Naive B cell (primary cell): ENCODE data around the gene RPE65. TPM values are rescaled to one million over a fixed set of nuclear protein-coding genes. Genes with fewer than 3 reads are reported as not detected.
"Not testable (repeated sequence)": the region's sequence is repeated elsewhere in the genome, so short reads cannot be mapped to it uniquely, and the experiment has no call there.

ENCODE experiments used
- ATAC-seq, 2 donors: fragments of 150-1000 bp; cut with Tn5 transposase; 2 replicates each; pipeline ENCODE4 v1.10.0; 2021; ENCODE audit warnings: low read depth in 2 of 2, mild to moderate bottlenecking in 2 of 2, moderate library complexity in 2 of 2
- DNase-seq: peaks from one replicate; pipeline ENCODE4 v3.0.0; 2022
- H3K27ac Mint-ChIP-seq, 6 donors: one replicate each; pipeline ENCODE4 v1.8.0; 2020 to 2022; ENCODE audit warnings: mild to moderate bottlenecking in 6 of 6, mixed read lengths in 6 of 6, moderate library complexity in 5 of 6, inconsistent platforms in 2 of 6
- H3K27me3 Mint-ChIP-seq, 3 donors: one replicate each; pipeline ENCODE4 v1.8.0; 2021 to 2022; ENCODE audit warnings: mixed read lengths in 3 of 3, mild to moderate bottlenecking in 1 of 3
- H3K36me3 Mint-ChIP-seq, 2 donors: one replicate each; pipeline ENCODE4 v1.8.0; 2020 to 2022; ENCODE audit warnings: mixed read lengths in 2 of 2, inconsistent platforms in 1 of 2, mild to moderate bottlenecking in 1 of 2
- H3K4me1 Mint-ChIP-seq, 3 donors: one replicate each; pipeline ENCODE4 v1.8.0; 2020 to 2022; ENCODE audit warnings: mixed read lengths in 3 of 3, inconsistent platforms in 1 of 3, mild to moderate bottlenecking in 1 of 3, moderate library complexity in 1 of 3
- H3K4me3 Mint-ChIP-seq, 8 donors: one replicate each; pipeline ENCODE4 v1.8.0; 2020 to 2022; ENCODE audit warnings: mild to moderate bottlenecking in 8 of 8, mixed read lengths in 8 of 8, moderate library complexity in 8 of 8, inconsistent platforms in 2 of 8
- H3K9me3 Mint-ChIP-seq, 7 donors: one replicate each; pipeline ENCODE4 v1.8.0; 2020 to 2022; ENCODE audit warnings: mixed read lengths in 7 of 7, mild to moderate bottlenecking in 5 of 7, inconsistent platforms in 2 of 7, moderate library complexity in 1 of 7
- polyA plus RNA-seq, 6 donors: library from polyadenylated mRNA; unstranded; fragments of 300-500 nt; fragmentation: Illumina TruSeq; gene quantifications; one replicate each; pipeline ENCODE4 v1.2.3, GENCODE V29; 2021; ENCODE audit warnings: low read depth in 6 of 6

The RPE65 gene
- polyA plus RNA-seq, 6 donors from 2014 or later, result not detected

DNA sequence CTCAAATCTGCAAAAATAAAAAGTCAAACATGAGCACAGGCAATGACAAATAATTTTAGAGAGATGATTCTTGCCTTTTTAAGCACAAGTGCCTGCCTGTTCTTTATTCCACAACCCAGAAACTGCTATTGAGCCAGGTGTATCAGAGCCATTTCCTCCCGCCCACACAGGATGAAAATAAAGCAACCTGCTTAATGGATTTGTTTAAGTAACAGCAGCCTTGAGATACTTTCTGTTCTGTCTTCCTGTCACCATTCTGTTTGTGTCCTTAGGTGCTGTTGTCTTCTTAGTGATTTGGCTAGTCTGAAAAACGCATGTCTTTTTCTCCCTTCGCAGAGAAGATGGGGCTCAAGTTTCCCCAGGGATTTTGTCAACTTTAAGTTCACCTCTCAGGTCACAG lies 11.4 kb downstream of the RPE65 start:
- no peak for DNase-seq
- H3K36me3 Mint-ChIP-seq, result no peaks in the 10 kb centered on the region
- H3K4me1 Mint-ChIP-seq, result peaks cover 3 to 5% (median 4%) of the 10 kb centered on the region in 3 donors
- no peaks in the 10 kb centered on the region for H3K9me3 Mint-ChIP-seq
- H3K27ac Mint-ChIP-seq, result no peak overlapping the region
- peak overlapping the region in 1 of 8 donors; percentile 43 for H3K4me3 Mint-ChIP-seq
- peaks cover 6 to 23% (median 14%) of the 10 kb centered on the region in 3 donors for H3K27me3 Mint-ChIP-seq
- ATAC-seq, result no peak

DNA sequence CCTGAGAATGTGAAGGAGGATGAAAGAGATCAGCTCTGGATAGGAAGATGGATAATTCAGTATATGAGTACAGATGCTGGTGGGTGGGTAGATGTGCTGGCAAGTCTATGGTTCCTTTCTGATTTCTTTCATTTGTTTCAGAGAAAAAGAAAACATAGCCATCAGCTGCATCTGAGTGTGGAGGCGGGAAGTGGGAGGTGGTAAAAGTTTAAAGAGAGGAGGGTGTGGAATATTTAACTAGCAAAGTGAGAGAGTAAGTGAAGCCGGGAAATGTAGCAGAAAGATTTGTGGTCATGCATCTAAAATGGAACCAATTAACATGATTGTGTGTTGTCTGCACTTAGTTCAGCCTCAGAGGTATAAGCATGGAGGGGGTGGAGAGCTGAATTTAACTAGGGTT lies 16.4 kb downstream of the RPE65 start:
- Mint-ChIP-seq H3K27me3 (peaks cover 0 to 9% (median 9%) of the 10 kb centered on the region in 3 donors), H3K27ac (no peak overlapping the region), H3K4me1 (peaks cover under 1% of the 10 kb centered on the region in 3 donors), H3K9me3 (no peaks in the 10 kb centered on the region), H3K36me3 (no peaks in the 10 kb centered on the region), H3K4me3 (no peak overlapping the region)
- DNase-seq (no peak), ATAC-seq (no peak)

DNA sequence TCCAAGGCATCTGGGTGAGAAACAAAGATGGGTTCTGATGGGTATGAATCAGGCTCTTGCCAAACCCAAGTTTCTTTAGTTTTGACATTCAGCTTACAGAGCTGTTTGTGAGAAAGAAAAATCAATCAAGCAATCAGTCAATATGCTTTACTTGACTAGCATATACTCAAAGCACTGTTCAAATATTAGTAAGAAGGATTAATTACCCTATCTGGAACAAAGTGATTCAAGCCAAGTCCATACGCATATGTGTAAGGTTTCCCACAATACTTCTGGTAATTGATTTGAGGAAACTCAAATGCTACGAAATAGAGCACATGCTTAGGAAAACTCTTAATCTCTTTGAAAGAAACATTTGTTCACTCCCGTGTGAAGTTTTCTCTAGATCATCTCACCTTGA lies 18.7 kb downstream of the RPE65 start:
- Mint-ChIP-seq H3K36me3 (no peaks in the 10 kb centered on the region), H3K9me3 (no peaks in the 10 kb centered on the region), H3K27me3 (peaks cover 0 to 8% (median 3%) of the 10 kb centered on the region in 3 donors), H3K4me1 (no peaks in the 10 kb centered on the region), H3K4me3 (no peak overlapping the region), H3K27ac (no peak overlapping the region)
- ATAC-seq (no peak), DNase-seq (no peak)

DNA sequence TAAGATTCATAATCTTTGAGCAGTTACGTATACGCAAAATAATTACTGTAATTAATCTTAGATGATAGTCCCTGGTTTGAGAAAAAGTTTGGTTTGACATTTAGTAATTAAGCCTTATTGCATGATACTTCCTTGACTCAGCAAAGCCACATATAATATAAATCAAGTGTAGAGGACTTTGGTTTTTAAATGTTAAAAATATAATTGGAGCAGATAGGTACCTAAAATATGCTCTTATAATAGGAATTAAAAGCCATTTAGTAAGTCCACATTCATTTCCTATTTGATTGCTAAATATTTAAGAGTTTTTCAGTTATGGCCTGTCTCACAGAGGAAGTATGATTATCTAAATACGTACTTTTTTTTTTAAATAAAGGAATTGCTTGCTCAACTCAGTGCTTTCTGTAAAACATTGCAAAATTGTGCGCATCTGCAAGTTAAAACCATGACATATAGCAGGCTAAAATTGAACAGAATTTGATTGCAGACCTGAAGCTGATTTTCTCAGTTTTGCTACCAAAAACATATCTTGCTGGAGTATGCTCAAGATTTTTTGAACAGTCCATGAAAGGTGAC lies 20.4 kb downstream of the RPE65 start:
- Mint-ChIP-seq H3K36me3 (no peaks in the 10 kb centered on the region), H3K4me3 (no peak overlapping the region), H3K4me1 (no peaks in the 10 kb centered on the region), H3K27ac (no peak overlapping the region), H3K9me3 (no peaks in the 10 kb centered on the region), H3K27me3 (peaks cover 0 to 8% (median 3%) of the 10 kb centered on the region in 3 donors)
- no peak for ATAC-seq
- DNase-seq, result no peak

DNA sequence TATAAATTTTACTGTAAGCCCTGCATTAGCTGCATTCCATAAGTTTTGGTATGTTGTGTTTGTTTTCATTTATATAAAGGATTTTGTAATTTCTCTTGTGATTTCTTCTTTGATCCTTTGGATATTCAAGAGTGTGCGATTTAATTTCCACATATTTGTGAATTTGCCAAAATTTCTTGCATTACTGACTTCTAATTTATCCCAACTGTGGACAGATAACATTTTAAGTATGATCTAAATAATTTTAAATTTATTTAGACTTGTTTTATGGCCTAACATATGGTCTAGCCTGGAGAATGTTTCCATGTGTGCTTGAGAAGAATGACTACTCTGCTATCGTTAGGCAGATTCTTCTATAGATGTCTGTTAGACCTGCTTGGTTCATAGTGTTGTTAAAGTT lies 23.2 kb downstream of the RPE65 start:
- DNase-seq, result no peak
- H3K4me3 Mint-ChIP-seq, result no peak overlapping the region
- no peak overlapping the region for H3K27ac Mint-ChIP-seq
- H3K4me1 Mint-ChIP-seq, result no peaks in the 10 kb centered on the region
- H3K9me3 Mint-ChIP-seq, result peaks cover 0 to 4% (median 0%) of the 10 kb centered on the region in 7 donors
- no peaks in the 10 kb centered on the region for H3K36me3 Mint-ChIP-seq
- peaks cover 4 to 8% (median 6%) of the 10 kb centered on the region in 3 donors for H3K27me3 Mint-ChIP-seq
- ATAC-seq, result no peak

DNA sequence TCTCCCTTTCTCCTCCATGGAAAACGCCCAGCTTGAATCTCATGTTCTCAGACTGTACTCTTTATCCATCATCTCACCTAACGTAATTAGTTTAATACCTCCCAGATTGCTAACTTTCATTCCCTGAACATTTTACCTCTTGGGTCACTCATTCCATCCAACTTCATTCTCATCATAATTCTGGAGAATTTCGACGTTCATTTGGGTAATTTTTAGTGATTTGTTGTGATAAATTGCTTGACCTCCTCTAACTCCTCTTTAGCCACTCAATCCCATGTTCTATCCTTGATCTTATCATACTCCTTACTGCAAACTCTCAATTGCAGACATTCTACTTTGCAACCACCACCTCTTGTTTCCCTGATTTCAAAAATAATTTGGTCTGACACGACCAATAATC lies 28.4 kb downstream of the RPE65 start:
- H3K4me3 Mint-ChIP-seq, result no peak overlapping the region
- no peak for ATAC-seq

DNA sequence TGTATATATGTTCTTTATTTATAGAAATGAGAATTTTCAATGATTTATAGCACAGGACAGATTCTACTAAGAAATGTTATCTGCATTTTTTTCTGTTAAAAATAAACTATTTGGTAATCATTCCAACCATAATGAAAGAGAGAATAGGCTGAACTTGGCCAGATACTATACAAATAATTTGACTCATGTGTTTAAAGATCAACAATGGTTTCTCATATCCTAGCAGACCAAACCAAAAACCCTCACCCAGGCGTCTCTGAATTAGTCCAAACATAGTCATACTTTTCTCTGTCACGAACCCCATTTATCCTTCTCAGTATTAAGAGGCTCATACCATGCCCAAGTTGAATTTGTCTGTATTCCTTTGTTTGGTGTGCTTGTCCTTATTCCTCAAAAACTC lies 40.3 kb downstream of the RPE65 start:
- ATAC-seq, result no peak
- H3K27ac Mint-ChIP-seq, result no peak overlapping the region
- H3K27me3 Mint-ChIP-seq, result peaks cover 6 to 9% (median 6%) of the 10 kb centered on the region in 3 donors
- no peaks in the 10 kb centered on the region for H3K9me3 Mint-ChIP-seq
- no peak overlapping the region for H3K4me3 Mint-ChIP-seq
- DNase-seq, result no peak
- H3K36me3 Mint-ChIP-seq, result no peaks in the 10 kb centered on the region
- no peaks in the 10 kb centered on the region for H3K4me1 Mint-ChIP-seq

More for the DNA sequence above, 28.4 kb downstream of the RPE65 start:
- Mint-ChIP-seq H3K4me1 (no peaks in the 10 kb centered on the region), H3K27me3 (peaks cover 4 to 9% (median 7%) of the 10 kb centered on the region in 3 donors), H3K36me3 (no peaks in the 10 kb centered on the region), H3K27ac (no peak overlapping the region), H3K9me3 (peaks cover 0 to 4% (median 0%) of the 10 kb centered on the region in 7 donors)
- DNase-seq, result no peak

DNA sequence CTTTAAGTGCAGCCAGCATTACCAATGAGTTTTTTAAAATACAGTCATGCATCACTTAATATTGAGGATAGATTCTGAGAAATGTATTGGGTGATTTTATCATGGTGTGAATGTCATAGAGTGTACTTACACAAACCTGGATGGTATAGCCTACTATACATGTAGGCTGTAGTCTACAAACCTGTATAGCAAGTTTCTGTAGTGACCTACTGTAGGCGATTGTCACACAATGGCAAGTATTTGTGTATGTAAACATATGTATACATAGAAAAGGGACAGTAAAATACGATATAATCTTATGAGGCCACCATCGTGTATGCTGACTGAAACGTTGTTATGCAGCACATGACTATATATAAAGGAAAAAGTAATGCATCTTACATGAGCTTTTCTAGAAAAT lies 48.2 kb downstream of the RPE65 start:
- peaks cover 0 to 4% (median 0%) of the 10 kb centered on the region in 7 donors for H3K9me3 Mint-ChIP-seq
- H3K27ac Mint-ChIP-seq, result no peak overlapping the region
- no peak for ATAC-seq
- no peak overlapping the region for H3K4me3 Mint-ChIP-seq
- peaks cover 0 to 15% (median 6%) of the 10 kb centered on the region in 3 donors for H3K27me3 Mint-ChIP-seq
- peaks cover 0 to 5% of the 10 kb centered on the region in 2 donors for H3K36me3 Mint-ChIP-seq
- no peaks in the 10 kb centered on the region for H3K4me1 Mint-ChIP-seq
- no peak for DNase-seq

DNA sequence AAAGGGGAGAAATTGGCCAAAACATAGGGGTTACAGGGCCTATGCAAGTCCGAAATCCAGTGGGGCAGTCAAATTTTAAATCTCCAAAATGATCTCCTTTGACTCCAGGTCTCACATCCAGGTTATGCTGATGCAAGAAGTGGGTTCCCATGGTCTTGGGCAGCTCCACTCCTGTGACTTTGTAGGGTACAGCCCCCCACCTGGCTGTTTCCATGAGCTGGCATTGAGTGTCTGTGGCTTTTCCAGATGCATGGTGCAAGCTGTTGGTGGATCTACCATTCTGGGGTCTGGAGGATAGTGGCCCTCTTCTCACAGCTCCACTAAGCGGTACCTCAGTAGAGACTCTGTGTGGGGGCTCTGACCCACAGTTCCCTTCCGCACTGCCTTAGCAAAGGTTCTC lies 54.2 kb downstream of the RPE65 start:
- peaks cover 6 to 11% (median 9%) of the 10 kb centered on the region in 3 donors for H3K27me3 Mint-ChIP-seq
- not testable (repeated sequence) for H3K27ac Mint-ChIP-seq, DNase-seq, H3K4me1 Mint-ChIP-seq, H3K36me3 Mint-ChIP-seq, H3K4me3 Mint-ChIP-seq, ATAC-seq
- peaks cover 0 to 14% (median 6%) of the 10 kb centered on the region in 7 donors for H3K9me3 Mint-ChIP-seq

DNA sequence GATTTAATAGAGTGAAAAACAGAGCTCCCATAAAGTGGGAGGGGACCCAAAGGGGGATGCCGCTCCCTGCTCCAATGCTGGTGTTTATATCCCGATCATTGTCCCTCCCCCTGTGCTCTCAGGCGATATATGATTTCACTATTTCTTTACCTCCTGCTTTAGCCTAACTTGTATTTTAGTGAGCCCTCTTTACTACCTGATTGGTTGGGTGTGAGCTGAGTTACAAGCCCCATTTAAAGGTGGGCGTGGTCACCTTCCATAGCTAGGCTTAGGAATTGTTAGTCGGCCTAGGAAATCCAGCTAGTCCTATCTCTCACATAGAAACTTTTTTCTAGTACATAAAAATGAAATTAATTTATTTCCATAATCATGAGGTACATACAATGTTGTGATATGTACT lies 57.3 kb downstream of the RPE65 start:
- peaks cover 0 to 14% (median 6%) of the 10 kb centered on the region in 7 donors for H3K9me3 Mint-ChIP-seq
- not testable (repeated sequence) for H3K36me3 Mint-ChIP-seq, DNase-seq, H3K4me3 Mint-ChIP-seq, H3K27ac Mint-ChIP-seq, H3K4me1 Mint-ChIP-seq, ATAC-seq
- peaks cover 5 to 17% (median 11%) of the 10 kb centered on the region in 3 donors for H3K27me3 Mint-ChIP-seq

DNA sequence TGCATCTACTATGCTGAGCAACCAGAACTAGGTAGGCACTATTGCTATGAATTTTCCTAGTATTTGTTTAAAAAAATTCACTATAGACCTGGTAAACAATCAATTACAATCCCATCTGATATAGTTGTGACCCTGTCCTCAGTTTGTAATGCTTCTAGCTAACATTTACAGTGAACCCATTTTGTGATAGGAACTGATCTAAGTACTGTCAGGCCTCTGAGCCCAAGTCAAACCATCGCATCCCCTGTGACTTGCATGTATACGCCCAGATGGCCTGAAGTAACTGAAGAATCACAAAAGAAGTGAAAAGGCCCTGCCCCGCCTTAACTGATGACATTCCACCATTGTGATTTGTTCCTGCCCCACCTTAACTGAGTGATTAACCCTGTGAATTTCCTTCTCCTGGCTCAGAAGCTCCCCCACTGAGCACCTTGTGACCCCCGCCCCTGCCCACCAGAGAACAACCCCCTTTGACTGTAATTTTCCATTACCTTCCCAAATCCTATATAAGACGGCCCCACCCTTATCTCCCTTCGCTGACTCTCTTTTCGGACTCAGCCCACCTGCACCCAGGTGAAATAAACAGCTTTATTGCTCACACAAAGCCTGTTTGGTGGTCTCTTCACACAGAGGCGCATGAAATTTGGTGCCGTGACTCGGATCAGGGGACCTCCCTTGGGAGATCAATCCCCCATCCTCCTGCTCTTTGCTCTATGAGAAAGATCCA lies 63.8 kb downstream of the RPE65 start:
- H3K9me3 Mint-ChIP-seq, ATAC-seq, H3K4me1 Mint-ChIP-seq, H3K27ac Mint-ChIP-seq, H3K4me3 Mint-ChIP-seq, H3K36me3 Mint-ChIP-seq, DNase-seq: not testable (repeated sequence)
- H3K27me3 Mint-ChIP-seq, result peaks cover 0 to 16% (median 10%) of the 10 kb centered on the region in 3 donors

DNA sequence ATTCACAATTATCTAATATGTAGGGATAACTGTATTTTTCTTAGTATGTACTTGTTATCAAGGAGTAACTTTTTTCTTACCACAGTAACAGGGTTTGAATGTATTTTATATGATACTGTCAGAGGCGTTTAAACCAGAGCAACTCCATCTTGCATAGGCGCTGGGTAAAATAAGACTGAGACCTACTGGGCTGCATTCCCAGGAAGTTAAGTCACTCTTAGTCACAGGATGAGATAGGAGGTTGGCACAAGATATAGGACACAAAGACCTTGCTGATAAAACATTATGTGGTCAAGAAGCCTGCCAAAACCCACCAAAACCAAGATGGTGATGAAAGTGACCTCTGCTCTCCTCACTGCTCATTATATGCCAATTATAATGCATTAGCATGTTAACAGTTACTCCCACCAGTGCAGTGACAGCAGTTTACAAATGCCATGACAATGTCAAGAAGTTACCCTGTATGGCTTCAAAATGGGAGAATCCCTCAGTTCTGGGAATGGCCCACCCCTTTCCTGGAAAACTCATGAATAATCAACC lies 64.8 kb downstream of the RPE65 start:
- ATAC-seq, result no peak
- no peak overlapping the region for H3K4me3 Mint-ChIP-seq
- peaks cover 0 to 16% (median 10%) of the 10 kb centered on the region in 3 donors for H3K27me3 Mint-ChIP-seq
- peaks cover 0 to 14% (median 5%) of the 10 kb centered on the region in 7 donors for H3K9me3 Mint-ChIP-seq
- peaks cover 0 to 6% (median 4%) of the 10 kb centered on the region in 3 donors for H3K4me1 Mint-ChIP-seq
- no peak overlapping the region for H3K27ac Mint-ChIP-seq
- H3K36me3 Mint-ChIP-seq, result peaks cover 0 to 4% of the 10 kb centered on the region in 2 donors
- no peak for DNase-seq

DNA sequence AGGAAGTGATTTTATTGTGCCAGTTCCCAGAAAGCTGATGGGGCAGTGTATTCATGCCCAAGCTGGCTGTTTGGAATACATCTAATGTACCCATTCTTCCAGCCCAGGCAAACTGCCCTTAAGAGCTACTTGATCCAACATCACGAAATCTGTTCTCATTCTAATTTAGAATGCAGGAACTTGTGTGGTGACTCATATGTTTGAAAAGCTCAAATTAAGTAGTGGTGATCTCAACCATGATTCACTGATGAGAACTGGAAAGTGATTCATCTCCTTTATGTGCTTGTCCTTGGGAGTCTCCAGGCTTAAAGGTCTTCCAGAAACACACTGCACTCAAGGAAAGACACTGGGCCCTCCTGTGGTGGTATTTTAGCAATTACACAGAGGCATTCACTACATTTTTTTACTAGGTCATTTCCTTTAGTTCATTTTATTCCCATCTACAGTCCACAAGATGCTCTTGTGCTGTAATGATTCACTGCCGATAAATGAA lies 65.4 kb downstream of the RPE65 start:
- Mint-ChIP-seq H3K4me3 (no peak overlapping the region), H3K9me3 (peaks cover 0 to 16% (median 8%) of the 10 kb centered on the region in 7 donors), H3K27me3 (peaks cover 0 to 16% (median 10%) of the 10 kb centered on the region in 3 donors), H3K4me1 (peaks cover 0 to 9% (median 4%) of the 10 kb centered on the region in 3 donors), H3K36me3 (peaks cover 0 to 4% of the 10 kb centered on the region in 2 donors), H3K27ac (no peak overlapping the region)
- no peak for ATAC-seq
- DNase-seq, result no peak
